Mononuclear cell (primary cell): Measurements from ENCODE around the gene TMUB1. TPM values are rescaled to one million over a fixed set of nuclear protein-coding genes. Genes with fewer than 3 reads are reported as not detected.
"Not testable (repeated sequence)": the region's sequence is repeated elsewhere in the genome, so short reads cannot be mapped to it uniquely, and the experiment has no call there.

Source experiments
- H3K27me3 ChIP-seq: 2 replicates; pipeline ENCODE4 v1.6.0; 2011; ENCODE audit warnings: low read length, control low read depth; ENCODE audit not compliant: insufficient read depth
- H3K4me1 ChIP-seq: 2 replicates; pipeline ENCODE4 v1.5.1; 2011; ENCODE audit warnings: mild to moderate bottlenecking, low read length, control low read depth; ENCODE audit not compliant: insufficient read depth
- H3K4me3 ChIP-seq: 2 replicates; pipeline ENCODE4 v1.5.1; 2011; ENCODE audit warnings: mild to moderate bottlenecking, low read length, moderate library complexity
- H3K9me3 ChIP-seq: 2 replicates; pipeline ENCODE4 v1.5.1; 2011; ENCODE audit warnings: low read depth, mild to moderate bottlenecking, control low read depth, low read length
- total RNA-seq: library from RNA; depleted of rRNA; stranded (reverse); fragments of >200 nt; gene quantifications from one replicate; pipeline ENCODE4 v1.2.3, GENCODE V29; 2012

TMUB1 gene
- total RNA-seq, 1 donor = 20.0 TPM

GRCh38 chr7:151047976-151048815 lies 35.1 kb downstream of the TMUB1 start, which contains the start of gene ASIC3:
TSS of gene ASIC3 (plus strand) at chr7:151048531. CDS start at chr7:151048886, 355 bp downstream.
- no peak within 1 kb of the TSS for H3K4me3 ChIP-seq
- H3K4me1 ChIP-seq = peaks cover 10% of the 10 kb centered on the region
- H3K27me3 ChIP-seq = no peaks in the 10 kb centered on the region
- H3K9me3 ChIP-seq = no peaks in the 10 kb centered on the region

- Histone ChIP-seq H3K9me3 (no peaks in the 10 kb centered on the region), H3K27me3 (no peaks in the 10 kb centered on the region), H3K4me1 (peaks cover 5% of the 10 kb centered on the region), H3K4me3 (no peak overlapping the region)
These were observed 36.4 kb downstream of the TMUB1 start for GRCh38 chr7:151046603-151047573.

- Histone ChIP-seq H3K27me3 (no peaks in the 10 kb centered on the region), H3K4me3 (no peak overlapping the region), H3K9me3 (no peaks in the 10 kb centered on the region), H3K4me1 (peaks cover 2% of the 10 kb centered on the region)
These were observed 37.3 kb downstream of the TMUB1 start for GRCh38 chr7:151045967-151046366.

- Histone ChIP-seq H3K4me1 (no peaks in the 10 kb centered on the region), H3K27me3 (no peaks in the 10 kb centered on the region), H3K9me3 (no peaks in the 10 kb centered on the region), H3K4me3 (no peak overlapping the region)
These were observed 38.0 kb downstream of the TMUB1 start for GRCh38 chr7:151045262-151045661.

GRCh38 chr7:151043959-151044358 lies 39.3 kb downstream of the TMUB1 start:
- Histone ChIP-seq H3K9me3 (no peaks in the 10 kb centered on the region), H3K27me3 (no peaks in the 10 kb centered on the region), H3K4me3 (no peak overlapping the region), H3K4me1 (peaks cover 6% of the 10 kb centered on the region)

GRCh38 chr7:151043449-151043848 lies 39.8 kb downstream of the TMUB1 start:
- H3K4me3 ChIP-seq, H3K4me1 ChIP-seq, H3K27me3 ChIP-seq, H3K9me3 ChIP-seq: not testable (repeated sequence)

- H3K4me1 ChIP-seq = peaks cover 9% of the 10 kb centered on the region
- no peaks in the 10 kb centered on the region for H3K27me3 ChIP-seq
- no peak overlapping the region for H3K4me3 ChIP-seq
- no peaks in the 10 kb centered on the region for H3K9me3 ChIP-seq
These were observed 42.5 kb downstream of the TMUB1 start for GRCh38 chr7:151040616-151041375.

GRCh38 chr7:151039850-151040548 lies 43.3 kb downstream of the TMUB1 start:
- Histone ChIP-seq H3K4me3 (no peak overlapping the region), H3K27me3 (no peaks in the 10 kb centered on the region), H3K4me1 (peaks cover 9% of the 10 kb centered on the region), H3K9me3 (no peaks in the 10 kb centered on the region)

- H3K27me3 ChIP-seq = no peaks in the 10 kb centered on the region
- no peaks in the 10 kb centered on the region for H3K9me3 ChIP-seq
- H3K4me3 ChIP-seq = no peak overlapping the region
- H3K4me1 ChIP-seq = peaks cover 9% of the 10 kb centered on the region
These were observed 44.1 kb downstream of the TMUB1 start for GRCh38 chr7:151038951-151039849.

- Histone ChIP-seq H3K4me3 (no peak overlapping the region), H3K4me1 (peaks cover 9% of the 10 kb centered on the region), H3K27me3 (no peaks in the 10 kb centered on the region), H3K9me3 (no peaks in the 10 kb centered on the region)
These were observed 47.4 kb downstream of the TMUB1 start for GRCh38 chr7:151035902-151036301.

- Histone ChIP-seq H3K4me3 (no peak overlapping the region), H3K9me3 (no peaks in the 10 kb centered on the region), H3K4me1 (peaks cover 9% of the 10 kb centered on the region), H3K27me3 (no peaks in the 10 kb centered on the region)
These were observed 48.1 kb downstream of the TMUB1 start for GRCh38 chr7:151035026-151035717.

GRCh38 chr7:151034312-151035025 lies 48.8 kb downstream of the TMUB1 start:
- no peak overlapping the region for H3K4me3 ChIP-seq
- H3K9me3 ChIP-seq = no peaks in the 10 kb centered on the region
- H3K4me1 ChIP-seq = peaks cover 12% of the 10 kb centered on the region
- H3K27me3 ChIP-seq = no peaks in the 10 kb centered on the region
